Activated CD8-positive, alpha-beta memory T cell treated with anti-CD3 and anti-CD28 coated beads, Interleukin-2, amount 50 U/mL, for 24 hours (primary cell): ENCODE results near the gene IL10.
"Not testable (repeated sequence)": the region's sequence is repeated elsewhere in the genome, so short reads cannot be mapped to it uniquely, and the experiment has no call there.

ENCODE experiments used
- DNase-seq: peaks from one replicate; pipeline ENCODE4 v3.0.0-alpha.2; 2020; ENCODE audit errors: extremely low read depth

Gene IL10

DNA sequence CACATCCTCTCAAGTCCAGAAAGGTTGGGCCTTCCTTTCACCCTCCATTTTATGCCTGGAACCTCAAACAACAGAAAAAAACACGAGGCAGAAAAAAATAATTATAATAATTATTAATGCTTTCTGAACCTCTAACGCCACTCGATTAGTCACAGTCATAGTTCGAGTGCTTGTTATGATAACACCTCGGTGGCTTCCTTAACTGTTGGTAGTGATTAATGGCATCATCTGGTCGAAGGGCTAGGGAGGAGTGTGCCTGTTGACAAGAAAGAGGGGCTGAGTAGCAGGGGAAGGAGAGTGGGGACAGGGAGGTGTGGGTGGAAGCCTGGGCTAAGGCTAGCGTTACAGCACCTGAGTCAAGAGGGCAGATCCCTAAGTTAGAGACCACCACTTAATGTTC, 21.3 kb upstream of the IL10 start:
- no peak for DNase-seq

GRCh38 chr1:206792939-206793607, 20.8 kb upstream of the IL10 start:
- DNase-seq: no peak

DNA sequence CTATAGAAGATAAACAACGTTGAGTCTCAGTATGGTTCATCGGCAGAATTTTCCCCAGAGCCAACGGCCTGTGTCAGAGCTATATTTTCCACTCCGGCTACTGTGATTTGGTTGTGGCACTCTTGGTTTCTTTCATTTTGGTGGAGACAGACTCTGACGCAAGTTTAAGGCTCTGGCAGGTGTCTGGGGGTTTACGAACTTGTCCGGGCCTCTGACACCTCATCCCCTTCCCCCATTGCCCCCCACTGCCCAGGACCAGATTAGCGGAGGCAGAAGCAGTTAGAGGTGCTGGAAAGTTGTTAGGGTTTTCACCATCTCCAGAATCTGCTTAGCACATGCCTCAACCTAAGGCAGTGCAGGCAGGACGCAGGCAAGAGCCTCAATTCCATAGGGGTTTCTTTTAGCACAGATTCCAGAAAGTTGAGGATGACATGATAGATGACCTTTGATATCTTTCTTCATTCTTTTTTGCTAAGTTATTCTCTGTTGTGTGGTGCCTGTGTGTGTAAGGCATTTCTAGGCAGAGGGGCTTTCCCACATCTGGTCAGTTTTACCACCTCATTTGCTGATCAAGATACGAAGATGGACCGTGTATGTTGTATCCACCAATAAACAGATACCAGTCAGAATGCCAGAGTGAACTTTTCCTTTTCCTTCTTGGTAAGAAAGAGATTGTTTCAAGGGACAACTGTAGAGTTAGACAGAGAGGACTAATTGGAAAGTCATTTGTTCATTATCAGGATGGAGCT, 18.4 kb upstream of the IL10 start:
- DNase-seq: no peak

GRCh38 chr1:206788487-206789050, 16.3 kb upstream of the IL10 start:
- no peak for DNase-seq

GRCh38 chr1:206787891-206788290, 15.6 kb upstream of the IL10 start:
- no peak for DNase-seq

GRCh38 chr1:206786212-206786886, 14.1 kb upstream of the IL10 start:
- DNase-seq: no peak

GRCh38 chr1:206785182-206785765, 13.0 kb upstream of the IL10 start:
- DNase-seq: no peak

GRCh38 chr1:206784471-206784903, 12.2 kb upstream of the IL10 start:
- peak; percentile 72 for DNase-seq

GRCh38 chr1:206783506-206783905, 11.2 kb upstream of the IL10 start:
- DNase-seq: no peak

DNA sequence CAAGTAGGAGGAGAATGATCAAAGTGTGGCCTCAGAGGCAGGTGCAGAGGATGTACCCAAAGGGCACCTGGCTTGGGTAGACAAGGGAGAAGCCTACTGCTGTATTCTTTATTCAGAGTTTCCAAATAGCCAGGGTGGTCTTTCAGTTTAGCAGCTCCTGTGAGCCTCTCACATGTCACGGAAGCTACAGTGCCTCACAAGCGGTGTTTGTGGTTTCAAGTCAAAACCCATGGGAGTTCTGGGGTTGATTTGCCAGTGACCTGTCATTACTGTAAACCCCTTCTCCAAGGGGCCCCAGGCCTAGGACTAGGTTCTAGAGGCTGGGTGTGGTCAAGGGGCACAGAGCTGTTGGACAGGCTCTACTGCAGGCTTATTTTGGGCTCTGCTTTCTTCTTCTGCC, 10.2 kb upstream of the IL10 start:
- DNase-seq: no peak

DNA sequence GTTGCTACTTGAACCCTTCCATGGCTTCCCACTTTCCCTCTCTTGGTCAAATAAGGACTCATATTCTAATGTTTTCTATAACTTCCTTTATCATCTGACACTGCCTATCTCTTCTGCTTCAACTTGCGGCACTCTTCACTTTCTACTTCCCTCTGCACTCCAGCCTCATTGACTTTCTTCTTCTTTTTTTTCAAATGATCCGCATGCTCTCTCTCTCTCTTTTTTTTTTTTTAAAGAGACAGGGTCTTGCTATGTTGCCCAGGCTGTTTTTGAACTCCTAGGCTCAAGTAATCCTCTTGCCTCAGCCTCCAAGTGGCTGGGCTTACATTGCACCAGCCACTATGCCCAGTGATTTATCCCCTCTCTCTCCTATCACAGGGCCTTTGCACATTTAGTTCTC, 7.3 kb upstream of the IL10 start:
- no peak for DNase-seq

DNA sequence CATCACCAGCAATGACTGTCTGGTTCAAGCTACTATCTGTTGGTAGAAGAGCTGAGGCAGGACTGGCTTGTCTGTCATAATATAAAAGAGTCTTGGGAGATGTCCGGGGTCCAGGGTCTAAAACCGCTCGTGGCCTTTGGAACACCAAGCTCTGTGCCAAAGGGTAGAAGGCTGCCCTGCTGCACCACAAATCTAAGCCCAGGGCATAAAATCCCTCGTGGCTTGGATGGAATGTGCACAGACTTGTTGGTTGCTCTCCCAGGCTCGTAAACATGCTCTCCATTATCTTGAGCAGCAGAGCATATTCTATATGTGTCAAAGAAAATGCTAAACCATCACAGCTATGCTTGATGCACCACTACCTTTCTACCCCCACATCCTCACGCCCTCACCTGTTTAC, 6.6 kb upstream of the IL10 start:
- not testable (repeated sequence) for DNase-seq

GRCh38 chr1:206778031-206778430, 5.7 kb upstream of the IL10 start:
- DNase-seq: no peak

DNA sequence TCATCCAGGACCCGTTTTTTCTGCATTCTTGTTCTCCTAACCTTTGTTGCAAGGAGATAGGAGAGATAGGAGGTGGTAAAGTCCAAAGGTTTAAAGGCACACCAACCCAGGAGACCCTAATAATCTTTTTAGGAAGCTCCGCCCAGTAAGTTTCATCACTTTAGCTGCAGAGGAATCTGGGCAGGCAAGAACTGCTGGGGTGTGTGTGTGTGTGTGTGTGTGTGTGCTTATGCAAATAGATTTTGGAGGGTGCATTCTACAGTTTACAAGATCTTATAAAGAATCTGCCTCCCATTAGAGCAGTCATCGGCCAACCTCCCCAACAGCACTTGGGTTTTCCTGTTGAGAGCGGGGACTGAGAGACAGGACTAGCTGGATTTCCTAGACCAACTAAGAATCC, 3.9 kb upstream of the IL10 start:
- DNase-seq: no peak

DNA sequence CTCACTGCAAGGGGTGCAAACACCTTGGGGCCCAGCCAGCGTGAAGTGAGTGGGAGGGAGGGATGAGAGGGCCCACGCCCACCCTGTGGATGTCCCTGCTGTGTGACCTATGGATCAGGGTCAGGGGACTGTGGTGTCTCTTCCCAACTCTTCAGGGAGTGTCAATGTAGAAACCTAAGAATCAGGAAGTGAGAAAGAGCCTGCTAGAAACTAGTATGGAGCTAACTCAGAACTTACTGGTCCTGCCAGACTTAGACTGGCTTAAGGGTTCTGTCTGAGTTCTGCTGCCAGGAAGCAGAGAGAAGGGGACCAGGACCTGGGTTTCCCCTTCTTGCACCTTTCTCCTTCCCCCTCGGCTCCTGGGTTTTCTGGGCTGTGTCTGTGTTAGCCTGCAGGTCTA, 1.8 kb upstream of the IL10 start:
- no peak for DNase-seq

DNA sequence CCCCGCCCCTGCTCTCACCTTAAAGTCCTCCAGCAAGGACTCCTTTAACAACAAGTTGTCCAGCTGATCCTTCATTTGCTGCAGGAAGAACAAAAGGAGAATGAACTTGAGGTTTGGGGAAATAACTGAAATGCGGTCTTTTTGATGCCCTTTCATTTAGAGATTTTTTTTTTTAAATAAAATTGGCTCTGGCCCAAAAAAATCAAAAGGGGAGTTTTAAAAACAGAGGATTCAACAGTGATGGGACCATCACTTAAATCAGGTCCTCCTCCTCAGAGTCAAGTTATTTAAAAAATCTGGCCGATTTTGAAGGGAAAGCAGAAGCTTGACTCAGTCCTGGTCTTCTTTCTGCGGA, 979 bp downstream of the IL10 start:
- DNase-seq: no peak

GRCh38 chr1:206770531-206771337, 1.6 kb downstream of the IL10 start, which contains the start of gene IL19:
Gene IL19 (plus strand): TSS chr1:206770773. CDS start chr1:206836663, 65,890 bp downstream.
- no peak for DNase-seq

GRCh38 chr1:206769304-206769731, 3.0 kb downstream of the IL10 start:
- DNase-seq: no peak

GRCh38 chr1:206768472-206769303, 3.6 kb downstream of the IL10 start:
- DNase-seq: no peak

DNA sequence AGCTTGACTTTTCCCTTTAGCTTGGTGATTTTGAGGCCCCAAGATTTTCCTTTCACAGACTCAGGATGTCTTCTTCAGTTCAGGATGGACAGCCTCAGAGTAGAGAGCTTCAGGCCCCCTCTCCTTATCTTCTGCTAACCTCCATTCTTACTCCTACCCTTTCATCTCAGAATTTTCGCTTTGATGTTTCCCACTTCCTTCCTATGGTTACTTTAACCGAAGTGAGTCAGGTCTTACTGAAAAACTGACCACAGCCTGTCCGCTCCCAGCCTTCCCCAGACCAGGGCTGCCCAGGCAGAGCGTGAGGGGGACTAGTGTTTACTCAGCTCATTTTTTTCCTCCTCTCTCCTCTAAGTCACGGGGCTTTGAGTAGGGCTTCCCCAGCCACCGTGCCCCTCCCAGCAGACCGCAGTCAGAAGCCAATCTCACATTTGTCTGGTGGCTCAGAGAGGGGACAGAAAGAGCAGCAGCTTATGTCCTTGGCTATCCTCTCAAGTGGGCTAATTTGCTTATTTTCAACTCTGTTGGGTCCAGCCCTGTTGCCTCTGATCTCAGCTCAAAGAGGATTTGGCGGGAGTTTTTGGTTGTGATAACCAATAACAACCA, 5.9 kb downstream of the IL10 start:
- DNase-seq: no peak
